SK-N-SH (cell line): ENCODE results near the gene CCDC57. TPM values are rescaled to one million over a fixed set of nuclear protein-coding genes. Genes with fewer than 3 reads are reported as not detected.

Experiments used
- CTCF ChIA-PET: fragments of 300-600, 350-600 bp; formaldehyde crosslinking; extraction: SDS; loops from one replicate; lab custom pipeline; 2021; lab: Yijun Ruan, JAX
- POLR2A ChIA-PET: fragments of 350-600 bp; sonication (Branson Sonifier 250); formaldehyde crosslinking; extraction: SDS; loops from one replicate; lab custom pipeline; 2020; ENCODE audit warnings: antibody characterized with exemption, inconsistent platforms; lab: Yijun Ruan, JAX
- DNase-seq: peaks from one replicate; pipeline ENCODE4 v3.0.0; 2012
- H2AFZ ChIP-seq: fragments of 200-600 bp; sonication (generic); 2 replicates; pipeline ENCODE4 v1.8.1; 2016; ENCODE audit warnings: antibody characterized with exemption, mild to moderate bottlenecking, low read depth
- H3F3A ChIP-seq: fragments of 200-600 bp; sonication (generic); replicated peaks from 2 replicates; pipeline ENCODE3; 2016; ENCODE audit warnings: antibody characterized with exemption, mild to moderate bottlenecking; ENCODE audit not compliant: insufficient read depth
- H3K27ac ChIP-seq, 2 experiments: fragments of 200-500 bp in 1 of 2; fragments of 200-600 bp in 1 of 2; sonication (Bioruptor generic) in 1 of 2; sonication (generic), shearing (Covaris generic) in 1 of 2; 2 replicates each; pipeline versions ENCODE4 v1.5.1 to v1.6.1; 2014 to 2016; ENCODE audit warnings: low read depth in 2 of 2, inconsistent platforms in 1 of 2, low read length in 1 of 2, mild to moderate bottlenecking in 1 of 2, mixed read lengths in 1 of 2
- H3K27me3 ChIP-seq: fragments of 200-600 bp; sonication (generic), shearing (Covaris generic); 2 replicates; pipeline ENCODE4 v1.6.1; 2016; ENCODE audit warnings: mixed run types; ENCODE audit not compliant: insufficient read depth
- H3K36me3 ChIP-seq, 2 experiments: fragments of 200-500 bp in 1 of 2; fragments of 200-600 bp in 1 of 2; sonication (Bioruptor generic) in 1 of 2; sonication (generic) in 1 of 2; replicated peaks in 1 of 2; 2 replicates each; pipeline versions ENCODE3 to v1.5.1; 2014 to 2016; ENCODE audit warnings: low read length in 1 of 2, mild to moderate bottlenecking in 1 of 2; ENCODE audit not compliant: insufficient read depth in 2 of 2, control insufficient read depth in 1 of 2
- H3K4me1 ChIP-seq, 2 experiments: fragments of 200-500 bp in 1 of 2; fragments of 200-600 bp in 1 of 2; sonication (Bioruptor generic) in 1 of 2; sonication (generic), shearing (Covaris generic) in 1 of 2; 2 replicates each; pipeline versions ENCODE4 v1.5.1 to v1.6.1; 2014 to 2016; ENCODE audit warnings: low read depth in 1 of 2, low read length in 1 of 2, mixed run types in 1 of 2; ENCODE audit not compliant: insufficient read depth in 2 of 2, control insufficient read depth in 1 of 2
- H3K4me2 ChIP-seq: fragments of 200-600 bp; sonication (generic), shearing (Covaris generic); 2 replicates; pipeline ENCODE4 v1.6.1; 2017; ENCODE audit warnings: mixed run types
- H3K4me3 ChIP-seq, 2 experiments: fragments of 200-500 bp in 1 of 2; fragments of 200-600 bp in 1 of 2; sonication (Bioruptor generic) in 1 of 2; sonication (generic), shearing (Covaris generic) in 1 of 2; 2 replicates each; pipeline versions ENCODE4 v1.5.1 to v1.8.1; 2014 to 2016; ENCODE audit warnings: low read depth in 2 of 2, inconsistent platforms in 1 of 2, low read length in 1 of 2, mild to moderate bottlenecking in 1 of 2, mixed read lengths in 1 of 2, moderate library complexity in 1 of 2
- H3K79me2 ChIP-seq: fragments of 200-600 bp; sonication (generic); 2 replicates; pipeline ENCODE4 v1.8.1; 2017; ENCODE audit warnings: mild to moderate bottlenecking; ENCODE audit not compliant: insufficient read depth
- H3K9ac ChIP-seq: fragments of 200-600 bp; sonication (generic); 2 replicates; pipeline ENCODE4 v1.6.1; 2017; ENCODE audit warnings: mixed run types
- H3K9me2 ChIP-seq: fragments of 200-600 bp; sonication (generic); 2 replicates; pipeline ENCODE4 v1.6.1; 2017; ENCODE audit warnings: mixed run types
- H3K9me3 ChIP-seq: fragments of 200-600 bp; sonication (generic); 2 replicates; pipeline ENCODE4 v1.6.1; 2017; ENCODE audit warnings: mixed run types, mild to moderate bottlenecking, moderate library complexity
- H4K20me1 ChIP-seq: fragments of 200-600 bp; sonication (generic); 2 replicates; pipeline ENCODE4 v1.6.1; 2017; ENCODE audit warnings: mild to moderate bottlenecking, mixed run types; ENCODE audit not compliant: insufficient read depth
- ELF1 ChIP-seq: IDR thresholded peaks from 2 replicates; pipeline ENCODE4 v1.4.0; 2012
- EZH2phosphoT487 ChIP-seq: fragments of 200-600 bp; sonication (generic); IDR thresholded peaks from 2 replicates; pipeline ENCODE4 v1.6.1; 2017; ENCODE audit warnings: low read depth, mixed run types, mild to moderate bottlenecking, antibody characterized with exemption, moderate library complexity, borderline replicate concordance
- FOSL2 ChIP-seq: IDR thresholded peaks from 2 replicates; pipeline ENCODE4 v1.4.0; 2012; ENCODE audit warnings: low read depth, mild to moderate bottlenecking, moderate library complexity, borderline replicate concordance
- FOXM1 ChIP-seq: IDR thresholded peaks from 2 replicates; pipeline ENCODE4 v1.4.0; 2012; ENCODE audit warnings: low read depth, mild to moderate bottlenecking
- GABPA ChIP-seq: IDR thresholded peaks from 2 replicates; pipeline ENCODE4 v1.4.0; 2012; ENCODE audit warnings: low read depth, mild to moderate bottlenecking
- GATA2 ChIP-seq: sonication (generic); formaldehyde crosslinking; IDR thresholded peaks from 2 replicates; pipeline ENCODE4 v1.5.0; 2020; ENCODE audit warnings: mild to moderate bottlenecking, missing genetic modification reagents
- IRF3 ChIP-seq: fragments of 150-350 bp; IDR thresholded peaks from 2 replicates; pipeline ENCODE4 v1.6.1; 2016; ENCODE audit warnings: mild to moderate bottlenecking, low read depth, low read length
- MAX ChIP-seq: IDR thresholded peaks from 2 replicates; pipeline ENCODE4 v1.4.0; 2012; ENCODE audit warnings: low read depth
- MEF2A ChIP-seq: IDR thresholded peaks from 2 replicates; pipeline ENCODE4 v1.4.0; 2012; ENCODE audit warnings: low read depth, borderline replicate concordance
- NFIC ChIP-seq: IDR thresholded peaks from 2 replicates; pipeline ENCODE4 v1.4.0; 2012; ENCODE audit warnings: borderline replicate concordance
- NRF1 ChIP-seq: IDR thresholded peaks from 2 replicates; pipeline ENCODE4 v1.6.1; 2012; ENCODE audit warnings: low read depth, mild to moderate bottlenecking, low read length
- RFX5 ChIP-seq: IDR thresholded peaks from 2 replicates; pipeline ENCODE4 v1.6.1; 2012; ENCODE audit warnings: mild to moderate bottlenecking, improper control_type of control experiment, low read length
- RXRA ChIP-seq: IDR thresholded peaks from 2 replicates; pipeline ENCODE4 v1.4.0; 2012; ENCODE audit warnings: low read depth, mild to moderate bottlenecking, borderline replicate concordance
- SMC3 ChIP-seq: IDR thresholded peaks from 2 replicates; pipeline ENCODE4 v1.6.1; 2012; ENCODE audit warnings: low read depth, low read length, improper control_type of control experiment
- TAF1 ChIP-seq: IDR thresholded peaks from 2 replicates; pipeline ENCODE4 v1.6.1; 2012; ENCODE audit warnings: low read depth, mild to moderate bottlenecking, low read length, moderate library complexity, borderline replicate concordance
- TEAD4 ChIP-seq: IDR thresholded peaks from 2 replicates; pipeline ENCODE4 v1.4.0; 2012; ENCODE audit warnings: mild to moderate bottlenecking, borderline replicate concordance; ENCODE audit not compliant: insufficient read depth
- YY1 ChIP-seq: IDR thresholded peaks from 2 replicates; pipeline ENCODE4 v1.4.0; 2012; ENCODE audit warnings: low read depth, mild to moderate bottlenecking
- ZBTB33 ChIP-seq: IDR thresholded peaks from 2 replicates; pipeline ENCODE4 v1.4.0; 2012; ENCODE audit warnings: low read depth, borderline replicate concordance
- WGBS: methylation state at CpG from one replicate; pipeline ENCODE4 v1.1.6; 2017; ENCODE audit warnings: low lambda C conversion rate; 5-methylcytosine and 5-hydroxymethylcytosine counted together
- polyA plus RNA-seq, 3 experiments: library from polyadenylated mRNA; depleted of rRNA; stranded (reverse); fragments of >200 nt; gene quantifications; 2 replicates each; pipeline ENCODE4 v1.2.3, GENCODE V29; 2012

Gene CCDC57
- polyA plus RNA-seq, 1 of the 3 experiments (the other 2 are of a cell fraction) = 68.6 TPM

- Histone ChIP-seq H3F3A (peaks cover 39% of the 10 kb centered on the region), H3K36me3 (peaks cover 63 to 85% of the 10 kb centered on the region in 2 experiments), H3K79me2 (peaks cover 81% of the 10 kb centered on the region), H4K20me1 (peaks cover 87% of the 10 kb centered on the region), H3K4me3 (no peak overlapping the region), H3K4me2 (no peak overlapping the region), H3K27ac (no peak overlapping the region), H3K9me2 (no peaks in the 10 kb centered on the region), H3K4me1 (peaks cover 0 to 13% of the 10 kb centered on the region in 2 experiments; a peak in 3 of 4 replicates), H2AFZ (no peak overlapping the region), H3K9me3 (no peaks in the 10 kb centered on the region), H3K27me3 (no peaks in the 10 kb centered on the region), H3K9ac (no peak overlapping the region)
- ChIA-PET POLR2A (interaction anchor here (1.5 to 2.3 kb wide), 2 partner anchors 10 to 15 kb away, joined by 3 to 8 read pairs; no protein-coding TSS in a partner anchor), CTCF (interaction anchor here (0.6 to 1.3 kb wide), 5 partner anchors 12 to 71 kb away, joined by 3 to 6 read pairs (median 5); no protein-coding TSS in a partner anchor)
- DNase-seq = no peak
- WGBS = 94% methylated on average over 25 of the region's 25 CpGs
- TF ChIP-seq TEAD4 (no peak), EZH2phosphoT487 (no peak), FOXM1 (no peak), TAF1 (no peak), MAX (no peak), RFX5 (no peak), SMC3 (no peak), FOSL2 (no peak), RXRA (no peak), ELF1 (no peak), YY1 (no peak), MEF2A (no peak), NRF1 (no peak), ZBTB33 (no peak), IRF3 (no peak), NFIC (no peak), GATA2 (CRISPR knock-in tag) (no peak), GABPA (no peak)
Measured at GRCh38 chr17:82250868-82251500, 38.3 kb upstream of the CCDC57 start.
